Progenitor cell of endocrine pancreas (in vitro differentiated cells): ENCODE results near the gene ZFR2. TPM values are rescaled to one million over a fixed set of nuclear protein-coding genes. Genes with fewer than 3 reads are reported as not detected.

Experiments used
- DNase-seq: peaks from one replicate; pipeline ENCODE4 v3.0.0; 2021; ENCODE audit warnings: low spot score; ENCODE audit not compliant: unreplicated experiment
- H3K27ac Mint-ChIP-seq: 2 replicates; pipeline ENCODE4 v1.8.0; 2021; ENCODE audit warnings: mild to moderate bottlenecking, moderate library complexity, mixed read lengths
- H3K27me3 Mint-ChIP-seq: 2 replicates; pipeline ENCODE4 v1.8.0; 2021; ENCODE audit warnings: mixed read lengths
- H3K36me3 Mint-ChIP-seq: 2 replicates; pipeline ENCODE4 v1.8.0; 2022; ENCODE audit warnings: mixed read lengths; ENCODE audit not compliant: insufficient read depth
- H3K4me1 Mint-ChIP-seq: 2 replicates; pipeline ENCODE4 v1.8.0; 2021; ENCODE audit warnings: low read depth, mixed read lengths
- H3K4me3 Mint-ChIP-seq: 2 replicates; pipeline ENCODE4 v1.8.0; 2021; ENCODE audit warnings: low read depth, mild to moderate bottlenecking, moderate library complexity, mixed read lengths
- H3K9me3 Mint-ChIP-seq: 2 replicates; pipeline ENCODE4 v1.8.0; 2021; ENCODE audit warnings: low read depth, mixed read lengths
- CTCF ChIP-seq: fragments of 200-600 bp; sonication (generic); IDR thresholded peaks from one replicate; pipeline ENCODE4 v1.5.0; 2021; ENCODE audit warnings: antibody characterized with exemption, mild to moderate bottlenecking; ENCODE audit not compliant: unreplicated experiment
- total RNA-seq: library from RNA; stranded (reverse); gene quantifications from 2 replicates; pipeline ENCODE4 v1.2.1, GENCODE V29; 2021

The ZFR2 gene
- total RNA-seq, 1 donor from 2014 or later: 3.5 TPM

GRCh38 chr19:3793799-3794198 lies 75.0 kb downstream of the ZFR2 start:
- no peak for DNase-seq
- H3K27me3 Mint-ChIP-seq: peaks cover 44% of the 10 kb centered on the region
- no peak overlapping the region for H3K27ac Mint-ChIP-seq
- no peak overlapping the region for H3K4me3 Mint-ChIP-seq
- no peak for TF ChIP-seq CTCF
- H3K4me1 Mint-ChIP-seq: no peaks in the 10 kb centered on the region
- H3K9me3 Mint-ChIP-seq: peaks cover 7% of the 10 kb centered on the region
- H3K36me3 Mint-ChIP-seq: no peaks in the 10 kb centered on the region

- Mint-ChIP-seq H3K27me3 (peaks cover 46% of the 10 kb centered on the region), H3K9me3 (peaks cover 7% of the 10 kb centered on the region), H3K4me1 (no peaks in the 10 kb centered on the region), H3K36me3 (no peaks in the 10 kb centered on the region), H3K27ac (no peak overlapping the region), H3K4me3 (no peak overlapping the region)
- TF ChIP-seq CTCF: no peak
- no peak for DNase-seq
Measured at GRCh38 chr19:3792114-3792513, 76.7 kb downstream of the ZFR2 start.

GRCh38 chr19:3790941-3791340 lies 77.9 kb downstream of the ZFR2 start:
- H3K9me3 Mint-ChIP-seq: no peaks in the 10 kb centered on the region
- peaks cover 49% of the 10 kb centered on the region for H3K27me3 Mint-ChIP-seq

GRCh38 chr19:3790209-3790734 lies 78.6 kb downstream of the ZFR2 start:
- peaks cover 52% of the 10 kb centered on the region for H3K27me3 Mint-ChIP-seq
- H3K4me3 Mint-ChIP-seq: no peak overlapping the region
- no peaks in the 10 kb centered on the region for H3K4me1 Mint-ChIP-seq
- TF ChIP-seq CTCF: no peak
- H3K27ac Mint-ChIP-seq: no peak overlapping the region
- H3K9me3 Mint-ChIP-seq: no peaks in the 10 kb centered on the region
- no peak for DNase-seq
- no peaks in the 10 kb centered on the region for H3K36me3 Mint-ChIP-seq

More at GRCh38 chr19:3790941-3791340, 77.9 kb downstream of the ZFR2 start:
- Mint-ChIP-seq H3K4me3 (no peak overlapping the region), H3K4me1 (no peaks in the 10 kb centered on the region), H3K36me3 (no peaks in the 10 kb centered on the region), H3K27ac (no peak overlapping the region)
- no peak for DNase-seq
- TF ChIP-seq CTCF: no peak

GRCh38 chr19:3788996-3789778 lies 79.7 kb downstream of the ZFR2 start:
- TF ChIP-seq CTCF: no peak
- H3K4me3 Mint-ChIP-seq: no peak overlapping the region
- H3K27me3 Mint-ChIP-seq: peaks cover 60% of the 10 kb centered on the region
- no peak overlapping the region for H3K27ac Mint-ChIP-seq
- no peak for DNase-seq
- H3K36me3 Mint-ChIP-seq: no peaks in the 10 kb centered on the region
- H3K9me3 Mint-ChIP-seq: no peaks in the 10 kb centered on the region
- H3K4me1 Mint-ChIP-seq: no peaks in the 10 kb centered on the region
